ENCODE results near the gene C17orf58.

The C17orf58 gene

DNA sequence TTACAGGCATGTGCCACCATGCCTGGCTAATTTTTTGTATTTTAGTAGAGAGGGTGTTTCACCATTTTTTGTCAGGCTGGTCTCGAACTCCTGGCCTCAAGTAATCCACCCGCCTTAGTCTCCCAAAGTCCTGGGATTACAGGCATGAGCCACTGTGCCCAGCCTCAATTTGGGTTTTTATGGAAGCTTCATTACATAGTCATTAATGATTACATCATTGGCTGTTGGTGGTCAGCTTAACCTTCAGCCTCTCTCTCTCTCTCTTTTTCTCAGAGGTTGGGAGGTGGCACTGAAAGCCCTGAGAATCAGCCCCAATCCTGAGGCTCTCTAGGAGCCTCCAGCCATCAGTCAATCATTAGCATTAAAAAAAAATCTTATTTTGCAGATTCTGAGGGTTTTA is 45.3 kb downstream of the C17orf58 start:
- no peak for DNase-seq

GRCh38 chr17:67947325-67947813 is 48.9 kb downstream of the C17orf58 start:
- peak in 1 of 2 experiments; percentile 19 for DNase-seq

DNA sequence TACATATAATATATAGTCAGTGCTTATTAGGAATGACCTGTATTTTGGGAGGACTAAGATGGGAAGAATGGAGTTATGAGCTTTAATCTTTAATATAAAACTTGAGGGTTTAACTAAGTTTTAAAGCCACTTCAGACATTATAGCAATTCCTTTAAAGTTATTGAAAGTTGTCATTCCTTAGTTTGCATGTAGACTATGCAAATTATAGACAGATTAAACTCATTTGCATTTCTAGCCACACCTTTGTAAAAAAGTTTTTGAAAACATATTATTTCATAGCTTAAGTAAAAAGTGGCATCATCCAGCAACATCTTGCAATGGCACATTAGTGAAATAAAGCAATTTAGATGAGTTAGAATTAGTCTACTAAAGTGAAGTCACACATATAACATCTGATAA is 49.8 kb downstream of the C17orf58 start:
- DNase-seq: no peak

DNA sequence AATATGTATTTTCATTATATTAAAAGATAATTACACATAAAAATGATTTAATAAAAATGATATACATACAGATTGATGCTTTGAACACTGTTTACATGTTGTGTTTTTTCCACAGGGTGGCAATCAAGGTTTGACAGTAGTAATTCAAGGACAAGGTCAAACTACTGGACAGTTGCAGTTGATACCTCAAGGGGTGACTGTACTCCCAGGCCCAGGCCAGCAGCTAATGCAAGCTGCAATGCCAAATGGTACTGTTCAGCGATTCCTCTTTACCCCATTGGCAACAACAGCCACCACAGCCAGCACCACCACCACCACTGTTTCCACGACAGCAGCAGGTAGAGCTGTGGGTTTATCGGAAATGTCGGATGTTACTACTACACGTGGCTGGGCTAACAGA is 52.2 kb downstream of the C17orf58 start:
- no peak for DNase-seq

GRCh38 chr17:67942810-67943209 is 53.5 kb downstream of the C17orf58 start:
- DNase-seq: peak in 1 of 2 experiments; percentile 24

All from NCI-H524 (cell line).